GM11168 (cell line): ENCODE measurements around the gene ANKRD12.

Experiments used
- in situ Hi-C: fragments of 300-500 bp; cut with MboI; formaldehyde crosslinking; loops from one replicate; pipeline ENCODE4 v1.12.0; 2022; ENCODE audit warnings: low sequenced_read_pairs; ENCODE audit not compliant: unreplicated experiment

ANKRD12 gene

GRCh38 chr18:9330419-9330818 lies 193.8 kb downstream of the ANKRD12 start:
- in situ Hi-C loops = no loop called here

GRCh38 chr18:9333441-9334328 lies 197.1 kb downstream of the ANKRD12 start:
- in situ Hi-C loops = no loop called here

- in situ Hi-C loops = no loop called here
Observed at GRCh38 chr18:9334329-9334972, 197.9 kb downstream of the ANKRD12 start, which contains the start of gene TWSG1. Gene TWSG1, plus strand, starts transcription at chr18:9334773. Its CDS starts 2,457 bp downstream, at chr18:9337230.

- in situ Hi-C loops = no loop called here
Observed at GRCh38 chr18:9334973-9335696, 198.6 kb downstream of the ANKRD12 start.
